ENCODE measurements around the gene CHM.
A peak's percentile ranks its signal among the peaks of the same experiment; 100 is the strongest.

Gene CHM

DNA sequence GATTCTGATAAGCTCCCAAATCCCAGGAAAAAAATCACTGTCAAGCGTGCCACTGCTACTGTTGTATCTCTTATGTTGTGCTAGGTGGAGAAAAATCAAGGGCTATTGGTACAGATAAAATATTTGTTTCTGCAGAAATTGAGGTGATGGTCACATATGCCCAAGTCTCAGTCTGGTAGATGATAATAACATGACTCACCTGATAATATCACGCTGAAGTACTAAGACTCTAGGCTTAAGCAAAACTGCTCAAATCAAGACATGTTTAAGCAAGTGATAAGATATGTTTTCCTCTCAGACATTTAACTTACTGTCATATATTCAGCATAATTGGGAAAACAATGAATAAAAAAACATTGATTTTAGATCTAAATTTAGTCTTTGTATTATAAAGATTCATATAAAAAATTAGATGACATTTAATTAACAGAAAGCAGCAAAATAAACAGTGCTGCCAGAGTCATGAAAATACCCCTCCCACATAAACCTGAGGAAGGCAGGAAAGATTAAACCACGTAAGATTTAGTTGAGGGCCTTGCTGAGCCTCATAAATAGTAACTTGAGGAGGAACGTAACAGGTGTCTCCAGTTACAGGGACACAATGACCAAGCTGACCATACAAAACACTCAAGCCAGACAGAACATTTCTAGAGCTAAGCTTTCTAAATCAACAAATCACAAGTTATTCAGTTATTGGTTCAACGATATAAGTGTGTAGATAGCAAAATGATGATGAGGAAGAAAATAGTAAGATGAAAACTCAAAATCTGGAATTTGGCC is 143.5 kb downstream of the CHM start:
- no peak for DNase-seq

DNA sequence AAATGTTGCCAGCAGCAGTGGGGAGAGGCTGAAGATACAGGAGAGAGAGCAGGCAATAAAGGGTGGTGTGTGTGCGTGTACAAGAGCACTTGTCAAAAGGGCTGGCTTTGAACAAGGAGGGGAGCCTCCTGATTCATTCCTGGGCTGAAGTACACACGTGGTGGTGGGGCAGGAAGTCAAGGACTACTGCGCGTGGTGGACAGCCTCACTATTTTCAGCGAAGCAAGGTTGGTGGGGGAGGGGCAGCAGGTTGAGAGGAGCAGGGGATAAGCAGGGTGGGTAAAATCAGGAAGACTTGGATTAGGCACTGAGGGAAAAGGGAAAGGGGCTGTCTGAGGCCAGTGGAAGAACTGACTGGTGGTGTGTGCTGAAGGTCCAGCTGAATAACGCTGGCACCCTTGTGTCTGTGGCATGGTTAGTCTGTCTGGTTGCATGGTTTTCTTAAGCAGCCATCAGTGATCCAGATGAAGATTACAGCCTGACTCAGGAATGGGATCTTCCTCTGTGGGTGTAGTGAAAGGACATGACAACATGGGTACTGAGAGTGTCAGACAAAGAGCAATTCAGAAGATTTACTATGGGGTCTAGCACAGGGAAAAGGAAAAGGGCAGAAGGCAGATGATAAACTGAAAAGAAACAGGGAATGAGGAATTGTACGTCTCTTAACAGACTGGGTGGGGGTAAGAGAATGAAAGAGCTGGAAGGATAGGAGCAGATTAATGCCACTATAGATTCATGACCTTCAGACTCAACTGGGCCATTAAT is 149.8 kb downstream of the CHM start:
- DNase-seq, result no peak

DNA sequence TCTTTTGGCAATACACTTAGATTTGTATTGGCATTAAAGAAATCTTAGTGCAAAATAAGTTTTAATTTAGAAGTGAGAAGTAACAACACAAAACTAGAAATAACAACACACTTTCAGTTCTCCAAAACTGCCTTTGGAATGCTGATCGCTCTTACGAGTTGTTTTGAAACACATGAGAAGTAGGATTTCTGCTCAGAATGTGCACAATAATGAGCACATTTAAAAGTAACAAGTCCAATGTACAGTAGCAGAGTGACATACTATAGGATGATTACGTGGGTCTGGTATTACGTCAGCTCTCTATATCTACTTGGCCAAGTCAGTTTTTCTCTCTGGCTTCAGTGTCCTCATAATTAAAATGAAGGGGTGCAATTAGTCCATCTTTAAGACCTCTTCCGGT is 164.8 kb downstream of the CHM start:
- no peak for DNase-seq

DNA sequence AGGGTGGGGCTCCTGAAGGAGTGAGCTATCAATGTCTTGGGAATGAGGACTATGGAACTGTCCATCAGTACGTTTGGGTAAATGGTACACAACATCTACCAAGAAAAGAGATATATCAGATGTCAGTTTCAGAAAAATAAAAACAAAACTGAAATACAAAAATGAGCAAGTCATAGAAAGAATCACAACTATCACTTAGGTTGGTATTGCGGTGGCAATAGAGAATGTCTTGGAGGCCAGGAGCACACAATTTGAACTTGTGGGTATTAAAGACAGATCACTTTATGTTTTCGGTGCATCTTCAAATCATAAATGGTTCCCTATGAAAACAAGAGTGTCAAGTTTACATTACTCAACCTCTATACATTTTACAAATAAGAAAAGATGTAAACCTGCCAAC is 176.8 kb downstream of the CHM start:
- no peak for DNase-seq

DNA sequence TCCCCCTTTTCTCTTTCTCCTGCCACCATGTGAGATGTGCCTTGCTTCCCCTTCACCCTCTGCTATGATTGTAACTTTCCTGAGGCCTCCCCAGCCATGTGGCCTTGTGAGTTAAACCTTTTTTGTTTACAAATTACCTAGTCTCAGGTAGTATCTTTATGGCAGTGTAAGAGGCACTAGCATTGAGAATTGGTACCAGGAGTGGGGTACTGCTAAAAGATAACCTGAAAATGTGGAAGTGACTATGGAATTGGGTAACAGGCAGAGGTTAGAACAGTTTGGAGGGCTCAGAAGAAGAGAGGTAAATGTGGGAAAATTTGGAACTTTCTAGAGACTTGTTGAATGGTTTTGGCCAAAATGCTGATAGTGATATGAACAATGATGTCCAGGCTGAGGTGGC is 182.0 kb downstream of the CHM start:
- no peak for DNase-seq

DNA sequence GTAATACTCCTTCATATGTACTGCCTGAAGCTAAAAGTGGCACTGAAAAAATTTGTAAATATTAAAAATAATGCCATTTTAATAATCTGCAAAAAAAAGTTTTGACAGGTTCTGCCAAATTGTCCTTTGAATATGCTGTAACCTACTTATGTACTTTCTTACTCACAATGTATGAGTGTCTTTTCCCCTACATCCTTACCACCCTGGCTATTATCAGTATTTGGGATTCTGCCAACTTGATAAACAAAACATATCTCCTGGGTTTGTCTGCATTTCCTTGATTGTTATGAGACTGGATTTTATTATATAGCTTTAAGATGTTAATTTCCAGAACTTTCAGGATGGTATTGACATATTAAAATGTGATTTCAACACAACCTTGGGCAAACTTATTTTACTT is 187.9 kb downstream of the CHM start:
- no peak for DNase-seq

DNA sequence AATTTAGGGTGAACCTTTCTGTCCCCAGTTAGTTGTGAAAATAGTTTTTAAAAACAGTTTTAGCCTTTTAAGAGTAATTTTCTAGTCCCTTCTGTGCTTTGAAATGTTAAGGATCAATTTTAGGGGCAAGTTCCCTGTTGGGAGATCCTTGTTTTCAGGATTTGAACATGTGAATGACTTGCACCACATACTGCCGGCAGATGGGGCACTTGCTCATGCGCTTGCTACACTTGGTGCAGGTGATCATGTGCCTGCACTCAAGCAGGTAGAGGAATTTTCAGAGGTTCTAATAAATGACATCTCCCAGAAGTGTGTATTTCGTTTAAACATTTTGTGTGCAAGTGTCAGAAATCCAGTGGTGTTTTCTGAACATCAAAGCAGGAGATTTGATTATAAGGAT is 195.9 kb downstream of the CHM start:
- peak; percentile 15 for DNase-seq

DNA sequence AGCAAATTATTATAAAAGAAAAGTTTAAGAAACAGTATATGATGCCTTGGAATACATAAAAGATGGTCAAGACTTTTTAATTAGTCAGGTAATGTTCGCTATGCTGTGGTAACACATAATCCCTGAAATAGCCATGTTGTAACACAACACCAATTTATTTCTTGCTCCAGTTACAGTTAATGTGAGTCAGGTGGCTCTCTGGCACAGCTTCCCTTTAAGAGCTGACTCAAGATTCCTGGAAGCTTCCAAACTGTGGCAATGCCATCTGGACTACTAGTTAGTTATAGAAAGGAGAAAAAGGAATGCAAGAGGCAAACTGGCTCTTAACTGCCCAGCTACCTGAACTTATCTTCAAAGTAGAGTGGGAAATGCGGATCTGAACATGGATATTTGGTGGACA is 210.5 kb downstream of the CHM start:
- DNase-seq, result no peak

DNA sequence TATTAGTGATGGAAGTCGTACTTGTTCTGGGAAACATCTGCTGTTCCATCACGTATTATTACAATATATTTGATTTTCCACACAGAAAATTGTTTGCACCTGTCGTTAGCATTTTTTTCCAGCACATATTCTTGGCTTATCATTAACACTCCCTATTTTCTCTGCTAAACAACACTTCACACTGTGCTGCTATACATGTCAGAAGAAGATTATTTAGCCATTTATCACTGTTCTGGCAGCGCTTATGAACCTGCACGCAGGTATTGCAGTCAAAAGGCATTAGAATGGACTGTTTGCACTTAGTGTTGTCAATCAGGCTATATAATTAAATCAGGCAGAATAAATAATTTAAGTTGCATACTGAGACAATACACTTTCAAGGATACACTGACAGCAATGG is 218.6 kb downstream of the CHM start:
- no peak for DNase-seq

DNA sequence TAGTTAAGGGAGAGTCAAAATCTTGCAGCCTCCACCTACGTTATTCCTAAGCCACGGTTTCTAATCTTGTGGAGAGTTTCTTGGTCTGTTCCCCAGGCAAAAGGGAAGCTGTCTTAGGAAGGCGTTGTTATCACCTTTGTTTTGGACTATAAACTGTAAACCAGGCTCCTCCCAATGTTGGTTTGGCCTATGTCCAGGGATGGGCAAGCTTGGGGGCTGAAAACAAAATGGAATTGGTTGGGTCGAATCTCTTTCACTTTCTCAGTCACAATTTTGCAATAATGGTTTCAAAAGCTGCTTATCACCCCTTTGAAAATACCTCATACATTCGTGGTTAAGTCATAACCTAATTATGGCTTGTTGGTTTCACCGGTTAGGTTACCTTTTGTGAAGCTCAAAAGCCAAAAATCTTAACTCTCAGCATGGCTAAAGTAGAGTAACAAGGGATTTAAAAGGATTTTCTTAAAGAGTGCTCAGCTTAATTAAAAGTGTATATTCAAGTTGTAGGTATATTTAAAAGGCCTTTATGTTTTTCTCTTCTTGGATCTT is 232.1 kb downstream of the CHM start:
- no peak for DNase-seq
